A549 (cell line): ENCODE data around the gene CNTN5. TPM values are rescaled to one million over a fixed set of nuclear protein-coding genes. Genes with fewer than 3 reads are reported as not detected.

ENCODE experiments used
- ATAC-seq, 2 experiments: fragments of 200-7000 bp in 1 of 2; fragments of >200 bp in 1 of 2; cut with Nextera tagmentation in 1 of 2; cut with Tn5 transposase in 1 of 2; 3 replicates each; pipeline versions ENCODE4 v1.8.0 to v1.9.1; 2018 to 2020; ENCODE audit warnings: mild to moderate bottlenecking in 1 of 2, moderate library complexity in 1 of 2
- CTCF ChIA-PET: fragments of 300-600 bp; sonication (Branson Sonifier 250); formaldehyde crosslinking; extraction: SDS; loops from one replicate; lab custom pipeline; 2021; ENCODE audit warnings: antibody characterized with exemption, inconsistent platforms; lab: Yijun Ruan, JAX
- POLR2A ChIA-PET: fragments of 350-600 bp; formaldehyde crosslinking; extraction: SDS; loops from one replicate; lab custom pipeline; 2021; ENCODE audit warnings: antibody characterized with exemption, inconsistent platforms; lab: Yijun Ruan, JAX
- DNase-seq, 2 experiments: peaks; one replicate each; pipeline versions ENCODE4 v3.0.0 to v3.0.0-alpha.2; 2011 to 2016; ENCODE audit warnings: low read depth in 1 of 2, low spot score in 1 of 2
- FAIRE-seq: peaks from 2 replicates; lab custom pipeline; 2011; peaks lifted over from hg19 to GRCh38; lab: Jason Lieb, UNC
- H3K27ac ChIP-seq, 2 experiments: fragments of >200 bp; sonication (Bioruptor Twin); formaldehyde crosslinking; 3 replicates each; pipeline ENCODE4 v1.5.1; 2016 to 2017
- H3K4me1 ChIP-seq: fragments of >200 bp; sonication (Bioruptor Twin); formaldehyde crosslinking; 3 replicates; pipeline ENCODE4 v1.6.1; 2016
- H3K4me2 ChIP-seq: fragments of >200 bp; sonication (Bioruptor Twin); formaldehyde crosslinking; 3 replicates; pipeline ENCODE4 v1.6.1; 2016
- H3K4me3 ChIP-seq: fragments of >200 bp; sonication (Bioruptor Twin); formaldehyde crosslinking; 3 replicates; pipeline ENCODE4 v1.5.1; 2016
- H3K9me3 ChIP-seq: fragments of >200 bp; sonication (Bioruptor Twin); formaldehyde crosslinking; 3 replicates; pipeline ENCODE4 v1.6.1; 2016
- BCL3 ChIP-seq: fragments of >200 bp; sonication (Bioruptor Twin); formaldehyde crosslinking; IDR thresholded peaks from 3 replicates; pipeline ENCODE4 v1.6.1; 2016
- BHLHE40 ChIP-seq: IDR thresholded peaks from 2 replicates; pipeline ENCODE4 v1.6.1; 2012; ENCODE audit warnings: low read depth, low read length, inconsistent platforms
- CBX8 ChIP-seq: fragments of 200-600 bp; sonication (generic); IDR thresholded peaks from 2 replicates; pipeline ENCODE4 v1.6.1; 2016
- FOSL2 ChIP-seq, 2 experiments: fragments of 450-650 bp in 1 of 2; fragments of >200 bp in 1 of 2; sonication (Bioruptor Twin) in 1 of 2; formaldehyde crosslinking; IDR thresholded peaks; 2 replicates each; pipeline versions ENCODE4 v1.5.0 to v1.6.1; 2016 to 2020; ENCODE audit warnings: mild to moderate bottlenecking in 1 of 2, moderate library complexity in 1 of 2
- GATA3 ChIP-seq: IDR thresholded peaks from 2 replicates; pipeline ENCODE4 v1.6.1; 2012; ENCODE audit warnings: borderline replicate concordance
- HOXB13 ChIP-seq: fragments of 250-450 bp; sonication (Bioruptor Pico); IDR thresholded peaks from 2 replicates; pipeline ENCODE4 v1.5.0; 2020; ENCODE audit warnings: low read depth, mild to moderate bottlenecking, moderate library complexity
- JUN ChIP-seq, 2 experiments: fragments of >200 bp; sonication (Bioruptor Twin); formaldehyde crosslinking; IDR thresholded peaks; 2 replicates in 1 of 2; 3 replicates in 1 of 2; pipeline ENCODE4 v1.6.1; 2016 to 2017
- JUNB ChIP-seq: fragments of >200 bp; sonication (Bioruptor Twin); formaldehyde crosslinking; IDR thresholded peaks from 2 replicates; pipeline ENCODE4 v1.6.1; 2016
- KDM5A ChIP-seq: fragments of 200-600 bp; sonication (generic); IDR thresholded peaks from 2 replicates; pipeline ENCODE4 v1.6.1; 2016; ENCODE audit warnings: antibody characterized with exemption, mild to moderate bottlenecking
- MAFK ChIP-seq: fragments of 450-650 bp; IDR thresholded peaks from 2 replicates; pipeline ENCODE4 v1.6.1; 2014; ENCODE audit not compliant: partially characterized antibody
- MYC ChIP-seq: IDR thresholded peaks from 2 replicates; pipeline ENCODE4 v1.6.1; 2012; ENCODE audit warnings: mild to moderate bottlenecking, inconsistent platforms, low read length, improper control_type of control experiment, borderline replicate concordance
- NFE2L2 ChIP-seq: fragments of 150-350 bp; conservative IDR thresholded peaks from 2 replicates; pipeline ENCODE4 v1.6.1; 2014; ENCODE audit warnings: low read length
- NPAS2 ChIP-seq: fragments of 250-450 bp; sonication (Bioruptor Pico); IDR thresholded peaks from 2 replicates; pipeline ENCODE4 v1.8.0; 2022; ENCODE audit warnings: mild to moderate bottlenecking, moderate library complexity, borderline replicate concordance
- PBX3 ChIP-seq: IDR thresholded peaks from 2 replicates; pipeline ENCODE4 v1.6.1; 2012
- PHF8 ChIP-seq: fragments of 200-600 bp; sonication (generic); IDR thresholded peaks from 2 replicates; pipeline ENCODE4 v1.6.1; 2016; ENCODE audit warnings: low read depth, mild to moderate bottlenecking, antibody characterized with exemption, moderate library complexity, borderline replicate concordance
- POLR2A ChIP-seq: IDR thresholded peaks from 2 replicates; pipeline ENCODE4 v1.6.1; 2012; ENCODE audit warnings: mild to moderate bottlenecking, low read length
- POLR2AphosphoS2 ChIP-seq: conservative IDR thresholded peaks from 2 replicates; pipeline ENCODE4 v1.6.1; 2012; ENCODE audit warnings: low read length, improper control_type of control experiment, inconsistent platforms
- REST ChIP-seq: fragments of 200-600 bp; sonication (generic); IDR thresholded peaks from 2 replicates; pipeline ENCODE4 v1.6.1; 2016; ENCODE audit warnings: antibody characterized with exemption, mild to moderate bottlenecking, moderate library complexity
- RFX5 ChIP-seq: fragments of 450-650 bp; IDR thresholded peaks from 2 replicates; pipeline ENCODE4 v1.7.1; 2014; ENCODE audit warnings: antibody characterized with exemption, mild to moderate bottlenecking, moderate library complexity
- RNF2 ChIP-seq: fragments of 200-600 bp; sonication (generic); IDR thresholded peaks from 2 replicates; pipeline ENCODE4 v1.6.1; 2016; ENCODE audit warnings: low read depth, mild to moderate bottlenecking, antibody characterized with exemption, moderate library complexity, borderline replicate concordance
- SMC3 ChIP-seq: fragments of >200 bp; sonication (Bioruptor Twin); formaldehyde crosslinking; IDR thresholded peaks from 3 replicates; pipeline ENCODE4 v1.6.1; 2018; ENCODE audit warnings: inconsistent platforms
- TFCP2L1 ChIP-seq: fragments of 250-450 bp; sonication (Bioruptor Pico); IDR thresholded peaks from 2 replicates; pipeline ENCODE4 v1.5.0; 2021; ENCODE audit warnings: mild to moderate bottlenecking
- USF2 ChIP-seq: fragments of 450-650 bp; IDR thresholded peaks from 2 replicates; pipeline ENCODE4 v1.6.1; 2014; ENCODE audit warnings: antibody characterized with exemption
- ZC3H11A ChIP-seq: fragments of 450-650 bp; IDR thresholded peaks from 2 replicates; pipeline ENCODE4 v1.6.1; 2014; ENCODE audit warnings: antibody characterized with exemption, mild to moderate bottlenecking
- ZFP36 ChIP-seq: fragments of 450-650 bp; IDR thresholded peaks from 2 replicates; pipeline ENCODE4 v1.6.1; 2014; ENCODE audit warnings: borderline replicate concordance; ENCODE audit not compliant: partially characterized antibody
- ZNF302 ChIP-seq: fragments of 250-450 bp; sonication (Bioruptor Pico); IDR thresholded peaks from 2 replicates; pipeline ENCODE4 v1.9.0; 2021; ENCODE audit warnings: inconsistent platforms, mild to moderate bottlenecking, moderate library complexity
- ZSCAN20 ChIP-seq: fragments of 250-450 bp; sonication (Bioruptor Pico); IDR thresholded peaks from 2 replicates; pipeline ENCODE4 v1.8.0; 2022; ENCODE audit warnings: mild to moderate bottlenecking, moderate library complexity
- WGBS: methylation state at CpG from one replicate; pipeline ENCODE4 v1.1.6; 2017; ENCODE audit errors: missing lambda C conversion rate; 5-methylcytosine and 5-hydroxymethylcytosine counted together
- polyA plus RNA-seq, 4 experiments: library from polyadenylated mRNA; depleted of rRNA in 3 of 4; stranded (reverse); fragments of >200 nt; fragmentation: RNase III in 1 of 4; extraction: RNeasy Plus Mini Kit Qiagen cat#74134 plus additional on column Dnase treatment in 1 of 4; gene quantifications; 2 replicates in 3 of 4; 3 replicates in 1 of 4; pipeline ENCODE4 v1.2.3, GENCODE V29; 2011 to 2017
- TF ChIP-seq, protein P1 (sequence below): fragments of 250-450 bp; sonication (Bioruptor Pico); IDR thresholded peaks from 2 replicates; pipeline ENCODE4 v1.5.0; 2020; ENCODE audit warnings: low read depth, mild to moderate bottlenecking, moderate library complexity
- TF ChIP-seq, protein P2 (sequence below): fragments of >200 bp; sonication (Bioruptor Twin); formaldehyde crosslinking; IDR thresholded peaks from 2 replicates; pipeline ENCODE4 v1.6.1; 2016
- TF ChIP-seq, protein P3 (sequence below): IDR thresholded peaks from 2 replicates; pipeline ENCODE4 v1.6.1; 2012; ENCODE audit warnings: low read depth, borderline replicate concordance

CNTN5 gene
- polyA plus RNA-seq, 2 of the 4 experiments (the other 2 are of a cell fraction) = 0.08 TPM; not detected in 1

GRCh38 chr11:99567334-99567956 is 546.7 kb downstream of the CNTN5 start:
- WGBS = 62% methylated on average over 4 of the region's 4 CpGs
- ATAC-seq = no peak
- no peak for DNase-seq
- ChIA-PET POLR2A (no interaction called here), CTCF (no interaction called here)
- no peaks in the 10 kb centered on the region for H3K9me3 ChIP-seq
- no peak for FAIRE-seq
- no peak overlapping the region for H3K4me3 ChIP-seq
- TF ChIP-seq JUNB (no peak), PBX3 (no peak), MAFK (no peak), TFCP2L1 (CRISPR knock-in tag) (no peak), CBX8 (no peak), RFX5 (no peak), RNF2 (no peak), ZNF302 (CRISPR knock-in tag) (no peak), JUN (IDR thresholded peaks at IDR 0.05) (no peak), KDM5A (no peak), NFE2L2 (no peak), SMC3 (no peak), ZFP36 (no peak), POLR2A (no peak), HOXB13 (CRISPR knock-in tag) (no peak), NPAS2 (no peak), FOSL2 (IDR thresholded peaks at IDR 0.05) (no peak), FOSL2 (CRISPR knock-in tag; IDR thresholded peaks at IDR 0.05) (no peak)
- TF ChIP-seq, protein P1, sequence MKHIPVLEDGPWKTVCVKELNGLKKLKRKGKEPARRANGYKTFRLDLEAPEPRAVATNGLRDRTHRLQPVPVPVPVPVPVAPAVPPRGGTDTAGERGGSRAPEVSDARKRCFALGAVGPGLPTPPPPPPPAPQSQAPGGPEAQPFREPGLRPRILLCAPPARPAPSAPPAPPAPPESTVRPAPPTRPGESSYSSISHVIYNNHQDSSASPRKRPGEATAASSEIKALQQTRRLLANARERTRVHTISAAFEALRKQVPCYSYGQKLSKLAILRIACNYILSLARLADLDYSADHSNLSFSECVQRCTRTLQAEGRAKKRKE (CRISPR knock-in tag) = no peak
- TF ChIP-seq, protein P2, sequence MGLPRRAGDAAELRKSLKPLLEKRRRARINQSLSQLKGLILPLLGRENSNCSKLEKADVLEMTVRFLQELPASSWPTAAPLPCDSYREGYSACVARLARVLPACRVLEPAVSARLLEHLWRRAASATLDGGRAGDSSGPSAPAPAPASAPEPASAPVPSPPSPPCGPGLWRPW = no peak
- TF ChIP-seq, protein P3, sequence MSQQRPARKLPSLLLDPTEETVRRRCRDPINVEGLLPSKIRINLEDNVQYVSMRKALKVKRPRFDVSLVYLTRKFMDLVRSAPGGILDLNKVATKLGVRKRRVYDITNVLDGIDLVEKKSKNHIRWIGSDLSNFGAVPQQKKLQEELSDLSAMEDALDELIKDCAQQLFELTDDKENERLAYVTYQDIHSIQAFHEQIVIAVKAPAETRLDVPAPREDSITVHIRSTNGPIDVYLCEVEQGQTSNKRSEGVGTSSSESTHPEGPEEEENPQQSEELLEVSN = no peak
- no peak overlapping the region for H3K27ac ChIP-seq
- no peak overlapping the region for H3K4me2 ChIP-seq
- no peaks in the 10 kb centered on the region for H3K4me1 ChIP-seq

- no peak overlapping the region for H3K4me3 ChIP-seq
- no peaks in the 10 kb centered on the region for H3K4me1 ChIP-seq
- DNase-seq (no peak), FAIRE-seq (no peak), ATAC-seq (no peak)
- POLR2A ChIA-PET = no interaction called here
- no peak overlapping the region for H3K27ac ChIP-seq
- WGBS = 0% methylated on average over 1 of the region's 1 CpG
- CTCF ChIA-PET = no interaction called here
- H3K9me3 ChIP-seq = no peaks in the 10 kb centered on the region
- H3K4me2 ChIP-seq = no peak overlapping the region
- no peak for TF ChIP-seq POLR2AphosphoS2
- no peak for TF ChIP-seq KDM5A
- TF ChIP-seq HOXB13 (CRISPR knock-in tag) = no peak
- TF ChIP-seq MYC = no peak
- TF ChIP-seq, protein P3 = no peak
- TF ChIP-seq USF2 = no peak
- no peak for TF ChIP-seq GATA3
- TF ChIP-seq BHLHE40 = no peak
- no peak for TF ChIP-seq ZSCAN20 (CRISPR knock-in tag)
- TF ChIP-seq REST = no peak
- no peak for TF ChIP-seq BCL3
- TF ChIP-seq PHF8 = no peak
- no peak for TF ChIP-seq ZC3H11A
Observed at GRCh38 chr11:99568808-99569207, 548.1 kb downstream of the CNTN5 start.
